GM19328 (cell line): ENCODE data around the gene OR10C1.

Source experiments
- ATAC-seq: cut with Tn5 transposase; IDR thresholded peaks from one replicate; pipeline ENCODE4 v1.9.1; 2021; ENCODE audit warnings: mild to moderate bottlenecking, moderate library complexity; ENCODE audit not compliant: unreplicated experiment

Gene OR10C1

GRCh38 chr6:29477923-29478450 is 38.9 kb downstream of the OR10C1 start:
- ATAC-seq: no peak

GRCh38 chr6:29478740-29479139 is 39.6 kb downstream of the OR10C1 start:
- ATAC-seq: no peak

GRCh38 chr6:29479560-29479959 is 40.5 kb downstream of the OR10C1 start:
- no peak for ATAC-seq

- no peak for ATAC-seq
These were observed 44.1 kb downstream of the OR10C1 start for GRCh38 chr6:29483186-29483585.

- no peak for ATAC-seq
These were observed 44.6 kb downstream of the OR10C1 start for GRCh38 chr6:29483735-29484134.

GRCh38 chr6:29486577-29486976 is 47.5 kb downstream of the OR10C1 start:
- ATAC-seq: no peak

GRCh38 chr6:29487131-29487530 is 48.0 kb downstream of the OR10C1 start:
- ATAC-seq: no peak

- no peak for ATAC-seq
These were observed 48.6 kb downstream of the OR10C1 start, which contains the start of gene MAS1L for GRCh38 chr6:29487660-29488059. Gene MAS1L (minus strand): TSS chr6:29487956. CDS start chr6:29487902, 54 bp downstream.

GRCh38 chr6:29488874-29489273 is 49.8 kb downstream of the OR10C1 start:
- ATAC-seq: no peak

- no peak for ATAC-seq
These were observed 50.2 kb downstream of the OR10C1 start for GRCh38 chr6:29489286-29489685.

- ATAC-seq: no peak
These were observed 50.9 kb downstream of the OR10C1 start for GRCh38 chr6:29490055-29490454.

- ATAC-seq: no peak
These were observed 51.4 kb downstream of the OR10C1 start for GRCh38 chr6:29490552-29490951.
